HG02642 (cell line): ENCODE data around the gene SLC22A5.
"Not testable (repeated sequence)": the region's sequence is repeated elsewhere in the genome, so short reads cannot be mapped to it uniquely, and the experiment has no call there.

Experiments used
- ATAC-seq: cut with Tn5 transposase; IDR thresholded peaks from one replicate; pipeline ENCODE4 v1.9.1; 2021; ENCODE audit warnings: mild to moderate bottlenecking; ENCODE audit not compliant: unreplicated experiment, poor library complexity

The SLC22A5 gene

GRCh38 chr5:132425009-132425937 is 55.8 kb downstream of the SLC22A5 start:
- ATAC-seq, result peak; percentile 47

GRCh38 chr5:132425975-132426524 is 56.5 kb downstream of the SLC22A5 start:
- ATAC-seq, result peak; percentile 8

GRCh38 chr5:132426525-132427138 is 57.1 kb downstream of the SLC22A5 start:
- peak; percentile 42 for ATAC-seq

GRCh38 chr5:132427281-132428146 is 58.0 kb downstream of the SLC22A5 start:
- peak; percentile 24 for ATAC-seq

- ATAC-seq, result no peak
Measured at GRCh38 chr5:132428147-132428482, 58.6 kb downstream of the SLC22A5 start.

- no peak for ATAC-seq
Measured at GRCh38 chr5:132428484-132429462, 59.3 kb downstream of the SLC22A5 start.

- no peak for ATAC-seq
Measured at GRCh38 chr5:132429463-132430440, 60.2 kb downstream of the SLC22A5 start.

GRCh38 chr5:132430746-132431145 is 61.2 kb downstream of the SLC22A5 start:
- ATAC-seq, result no peak

- no peak for ATAC-seq
Measured at GRCh38 chr5:132431632-132432031, 62.1 kb downstream of the SLC22A5 start.

GRCh38 chr5:132433141-132433540 is 63.6 kb downstream of the SLC22A5 start:
- no peak for ATAC-seq

- no peak for ATAC-seq
Measured at GRCh38 chr5:132434416-132435286, 65.1 kb downstream of the SLC22A5 start.

GRCh38 chr5:132435447-132435846 is 65.9 kb downstream of the SLC22A5 start:
- no peak for ATAC-seq

- ATAC-seq, result no peak
Measured at GRCh38 chr5:132435886-132436285, 66.4 kb downstream of the SLC22A5 start.

GRCh38 chr5:132436936-132437335 is 67.4 kb downstream of the SLC22A5 start:
- ATAC-seq, result no peak

GRCh38 chr5:132437604-132438266 is 68.2 kb downstream of the SLC22A5 start:
- peak; percentile 82 for ATAC-seq

GRCh38 chr5:132438267-132438645 is 68.7 kb downstream of the SLC22A5 start:
- ATAC-seq, result not testable (repeated sequence)

- no peak for ATAC-seq
Measured at GRCh38 chr5:132438917-132439316, 69.4 kb downstream of the SLC22A5 start.
